Left cardiac atrium (tissue), 4 donors: ENCODE measurements around the gene SFRP5. TPM values are rescaled to one million over a fixed set of nuclear protein-coding genes. Genes with fewer than 3 reads are reported as not detected.

ENCODE experiments used
- ATAC-seq, 2 donors: fragments of 200-7000 bp; cut with Tn5 transposase; one replicate each; pipeline ENCODE4 v1.9.1; 2020; ENCODE audit warnings: mild to moderate bottlenecking in 2 of 2, moderate library complexity in 2 of 2
- DNase-seq: peaks from one replicate; pipeline ENCODE4 v3.0.0-alpha.2; 2020
- intact Hi-C, 2 donors: fragments of 100-400 bp; cut with DNase I; formaldehyde crosslinking; loops; one replicate each; pipeline versions ENCODE4 v1.14.1 to v1.15.1; 2022 to 2023
- long read RNA-seq: library from polyadenylated mRNA; unstranded; transcript quantifications from one replicate; pipeline ENCODE4 v2.0.0, GENCODE V29; 2021
- total RNA-seq, 2 donors: library from RNA; stranded (reverse); fragmentation: NEBNext Ultra II Directional; extraction: Animal tissue kit (Norgen Biotek cat#: 25700); gene quantifications; one replicate each; pipeline ENCODE4 v1.2.1, GENCODE V29; 2021
- donor health status: DM: no; HTN: yes; CAD: no.
- donor health status: DM: no; HTN: yes; CAD: no; lungs with severe emphysema.
- donor health status: DM: yes; HTN: yes; CAD: no.
- donor health status: Dilated cardiomyopathy.

SFRP5 gene
- total RNA-seq: 10 to 100 TPM; 38.9 to 83.6 TPM
- long read RNA-seq, transcript SFRP5-201 (3 exons, 1,836 nt): major isoform, 31 of 33 reads
- long read RNA-seq, partial matches to known transcripts: 1 of 33 reads
- long read RNA-seq, other reads (novel, unspliced or antisense): 1 of 33 reads

GRCh38 chr10:97771913-97772823, at the start of gene SFRP5:
SFRP5 (minus strand) TSS chr10:97771999; CDS start chr10:97771833, 166 bp downstream.
- ATAC-seq: peak; percentile 73 to 80
- no peak for DNase-seq
- intact Hi-C loops: no loop called here

- ATAC-seq (no peak), DNase-seq (no peak)
- intact Hi-C loops: no loop called here
Observed at GRCh38 chr10:97820096-97820704, 48.4 kb upstream of the SFRP5 start.

- ATAC-seq (no peak), DNase-seq (no peak)
- intact Hi-C loops: no loop called here
Observed at GRCh38 chr10:97818572-97818971, 46.8 kb upstream of the SFRP5 start.

GRCh38 chr10:97816609-97817008, 44.8 kb upstream of the SFRP5 start:
- ATAC-seq (no peak), DNase-seq (no peak)
- intact Hi-C loops: no loop called here

GRCh38 chr10:97814996-97815395, 43.2 kb upstream of the SFRP5 start:
- ATAC-seq (no peak), DNase-seq (no peak)
- intact Hi-C loops: no loop called here

GRCh38 chr10:97813311-97813710, 41.5 kb upstream of the SFRP5 start:
- intact Hi-C loops: no loop called here
- no peak for ATAC-seq
- no peak for DNase-seq

- ATAC-seq (no peak), DNase-seq (no peak)
- intact Hi-C loops: no loop called here
Observed at GRCh38 chr10:97812696-97813095, 40.9 kb upstream of the SFRP5 start.

GRCh38 chr10:97811958-97812357, 40.2 kb upstream of the SFRP5 start:
- intact Hi-C loops: no loop called here
- DNase-seq: no peak

GRCh38 chr10:97810446-97810845, 38.6 kb upstream of the SFRP5 start:
- DNase-seq: no peak
- intact Hi-C loops: no loop called here
- ATAC-seq: no peak

More at GRCh38 chr10:97811958-97812357, 40.2 kb upstream of the SFRP5 start:
- no peak for ATAC-seq

- intact Hi-C loops: no loop called here
- DNase-seq (no peak), ATAC-seq (no peak)
Observed at GRCh38 chr10:97805949-97806348, 34.1 kb upstream of the SFRP5 start.

GRCh38 chr10:97805096-97805884, 33.5 kb upstream of the SFRP5 start:
- DNase-seq (no peak), ATAC-seq (no peak)
- intact Hi-C loops: no loop called here

- DNase-seq (no peak), ATAC-seq (no peak)
- intact Hi-C loops: no loop called here
Observed at GRCh38 chr10:97801422-97801821, 29.6 kb upstream of the SFRP5 start.

- intact Hi-C loops: no loop called here
- DNase-seq (no peak), ATAC-seq (no peak)
Observed at GRCh38 chr10:97800474-97800873, 28.7 kb upstream of the SFRP5 start.

- no peak for ATAC-seq
- intact Hi-C loops: no loop called here
- no peak for DNase-seq
Observed at GRCh38 chr10:97798958-97799610, 27.3 kb upstream of the SFRP5 start.

- ATAC-seq: no peak
- DNase-seq: no peak
- intact Hi-C loops: no loop called here
Observed at GRCh38 chr10:97796651-97797050, 24.9 kb upstream of the SFRP5 start.

- intact Hi-C loops: no loop called here
- ATAC-seq (no peak), DNase-seq (no peak)
Observed at GRCh38 chr10:97795886-97796285, 24.1 kb upstream of the SFRP5 start.

GRCh38 chr10:97791824-97792721, 20.3 kb upstream of the SFRP5 start:
- intact Hi-C loops: loop anchor here (2.0 to 5.0 kb wide), 3 partner anchors 35 to 77 kb away; no protein-coding TSS in a partner anchor
- ATAC-seq: peak; percentile 25 to 45
- DNase-seq: peak; percentile 68
